ENCODE measurements around the gene VAPB. TPM values are rescaled to one million over a fixed set of nuclear protein-coding genes. Genes with fewer than 3 reads are reported as not detected.

Gene VAPB
- total RNA-seq, 1 donor, result 17.2 TPM

- peak; percentile 74 for DNase-seq (ENCODE audit: low read depth)
- H3K4me3 ChIP-seq (ENCODE audit: low read depth, low read length), result no peak overlapping the region
- no peak for TF ChIP-seq CTCF (IDR thresholded peaks at IDR 0.05; ENCODE audit: insufficient read depth, low read length)
Measured at GRCh38 chr20:58433759-58434158, 44.7 kb downstream of the VAPB start.

DNA sequence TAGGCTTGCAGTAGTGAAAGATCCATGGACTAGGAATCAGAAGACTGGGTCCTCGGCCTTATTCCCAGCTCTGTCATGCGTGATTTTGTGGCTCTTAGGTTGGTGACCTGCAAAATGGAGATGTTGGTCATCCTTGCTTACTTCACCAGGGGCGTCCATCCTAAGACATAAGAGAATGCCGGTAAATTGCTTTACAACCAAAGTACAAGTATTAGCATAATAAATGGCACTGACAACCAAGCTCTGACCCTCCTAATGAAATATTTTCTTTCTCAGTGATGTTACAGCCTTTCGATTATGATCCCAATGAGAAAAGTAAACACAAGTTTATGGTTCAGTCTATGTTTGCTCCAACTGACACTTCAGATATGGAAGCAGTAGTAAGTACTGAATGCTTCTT, 45.3 kb downstream of the VAPB start:
- TF ChIP-seq CTCF (IDR thresholded peaks at IDR 0.05; ENCODE audit: insufficient read depth, low read length), result no peak
- DNase-seq (ENCODE audit: low read depth), result no peak
- no peak overlapping the region for H3K4me3 ChIP-seq (ENCODE audit: low read depth, low read length)

GRCh38 chr20:58435237-58435636, 46.2 kb downstream of the VAPB start:
- no peak for DNase-seq (ENCODE audit: low read depth)
- no peak for TF ChIP-seq CTCF (IDR thresholded peaks at IDR 0.05; ENCODE audit: insufficient read depth, low read length)
- no peak overlapping the region for H3K4me3 ChIP-seq (ENCODE audit: low read depth, low read length)

GRCh38 chr20:58436868-58437645, 48.0 kb downstream of the VAPB start:
- no peak for DNase-seq (ENCODE audit: low read depth)
- H3K4me3 ChIP-seq (ENCODE audit: low read depth, low read length), result no peak overlapping the region
- no peak for TF ChIP-seq CTCF (IDR thresholded peaks at IDR 0.05; ENCODE audit: insufficient read depth, low read length)

DNA sequence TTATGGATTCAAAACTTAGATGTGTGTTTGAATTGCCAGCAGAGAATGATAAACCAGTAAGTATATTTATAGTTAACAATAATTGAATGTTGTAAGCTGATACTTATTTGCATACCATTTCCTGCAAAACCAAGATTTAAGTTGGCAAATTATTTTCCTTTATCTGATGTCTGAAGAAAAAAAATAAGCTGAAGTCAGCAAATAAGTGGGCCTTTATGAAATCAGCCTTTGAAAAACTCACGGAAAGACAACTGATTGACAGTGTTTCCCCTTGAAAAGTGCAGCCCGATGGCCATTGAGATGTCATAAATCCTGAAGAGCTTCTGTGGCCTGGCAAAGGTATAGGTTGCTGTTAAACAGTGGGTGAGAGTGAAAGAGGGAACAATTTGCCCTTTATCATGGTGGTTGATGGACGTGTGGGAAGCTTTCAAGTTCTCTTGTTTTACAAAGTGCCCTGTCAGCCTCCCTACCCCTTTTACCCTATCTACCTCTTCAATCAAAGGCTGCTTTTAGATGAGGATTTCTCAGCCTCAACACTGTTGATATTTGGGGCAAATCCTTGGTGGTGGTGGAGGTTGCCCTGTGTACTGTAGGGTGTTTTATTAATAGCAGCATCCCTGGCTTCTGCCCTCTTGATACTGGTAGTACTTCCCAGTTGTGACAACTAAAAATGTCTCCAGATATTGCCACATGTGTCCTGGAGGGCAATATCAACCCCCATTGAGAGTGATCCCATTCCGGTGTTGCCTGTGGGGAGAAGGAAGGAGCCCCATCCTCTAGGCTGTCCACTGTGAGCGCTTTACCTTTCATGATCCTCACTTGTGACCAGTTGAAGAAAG, 50.2 kb downstream of the VAPB start:
- no peak overlapping the region for H3K4me3 ChIP-seq (ENCODE audit: low read depth, low read length)
- TF ChIP-seq CTCF (IDR thresholded peaks at IDR 0.05; ENCODE audit: insufficient read depth, low read length), result no peak
- DNase-seq (ENCODE audit: low read depth), result no peak

DNA sequence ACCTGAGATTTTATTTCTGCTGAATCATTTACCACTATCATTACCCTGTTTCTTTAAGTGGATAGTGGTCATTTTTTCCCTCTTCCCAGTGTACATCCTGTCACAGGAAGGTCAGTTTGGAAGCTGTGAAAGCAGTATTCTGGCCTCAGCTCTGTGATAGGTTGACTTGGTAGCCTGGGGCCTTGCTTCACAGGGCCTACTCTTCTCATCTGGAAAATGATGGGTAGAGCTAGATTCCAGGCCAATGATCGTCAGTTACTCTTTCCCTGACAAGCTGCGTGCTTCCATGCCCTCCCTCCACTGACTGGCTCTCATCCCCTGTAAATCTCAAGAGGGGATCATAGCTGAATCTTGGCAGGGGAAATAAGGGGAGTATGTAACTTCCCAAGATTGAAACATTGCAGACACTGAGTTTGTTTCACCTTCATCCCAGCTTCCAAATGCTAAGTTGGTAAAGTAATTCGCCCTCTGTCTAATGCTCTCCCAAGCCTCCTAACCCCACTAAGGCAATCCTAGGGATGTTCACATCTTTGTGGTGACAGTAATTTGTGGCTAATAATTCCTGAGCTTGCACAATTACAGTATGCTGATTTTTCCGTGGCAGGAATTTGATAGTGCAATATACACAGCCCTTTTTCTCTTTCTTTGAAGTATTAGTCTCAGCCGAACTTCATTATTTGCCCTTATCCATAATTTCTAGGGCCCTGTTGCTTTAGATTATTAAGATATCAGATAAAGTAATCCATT, 51.2 kb downstream of the VAPB start:
- H3K4me3 ChIP-seq (ENCODE audit: low read depth, low read length), result no peak overlapping the region
- no peak for DNase-seq (ENCODE audit: low read depth)
- no peak for TF ChIP-seq CTCF (IDR thresholded peaks at IDR 0.05; ENCODE audit: insufficient read depth, low read length)

Data from fibroblast of the aortic adventitia (primary cell).